Erythroblast (primary cell): ENCODE measurements around the gene OR6C70.
A peak's percentile ranks its signal among the peaks of the same experiment; 100 is the strongest.
"Not testable (repeated sequence)": the region's sequence is repeated elsewhere in the genome, so short reads cannot be mapped to it uniquely, and the experiment has no call there.

ENCODE experiments used
- DNase-seq, 2 experiments: peaks; one replicate each; lab custom pipeline; 2025; lab: John Stamatoyannopoulos, UW
- GATA1 ChIP-seq: IDR thresholded peaks from 2 replicates; pipeline ENCODE4 v1.6.1; 2011; ENCODE audit warnings: low read depth, mild to moderate bottlenecking, control low read depth, low read length, moderate library complexity
- POLR2A ChIP-seq: IDR thresholded peaks from 2 replicates; pipeline ENCODE4 v1.6.1; 2011; ENCODE audit warnings: mild to moderate bottlenecking, low read length

OR6C70 gene

DNA sequence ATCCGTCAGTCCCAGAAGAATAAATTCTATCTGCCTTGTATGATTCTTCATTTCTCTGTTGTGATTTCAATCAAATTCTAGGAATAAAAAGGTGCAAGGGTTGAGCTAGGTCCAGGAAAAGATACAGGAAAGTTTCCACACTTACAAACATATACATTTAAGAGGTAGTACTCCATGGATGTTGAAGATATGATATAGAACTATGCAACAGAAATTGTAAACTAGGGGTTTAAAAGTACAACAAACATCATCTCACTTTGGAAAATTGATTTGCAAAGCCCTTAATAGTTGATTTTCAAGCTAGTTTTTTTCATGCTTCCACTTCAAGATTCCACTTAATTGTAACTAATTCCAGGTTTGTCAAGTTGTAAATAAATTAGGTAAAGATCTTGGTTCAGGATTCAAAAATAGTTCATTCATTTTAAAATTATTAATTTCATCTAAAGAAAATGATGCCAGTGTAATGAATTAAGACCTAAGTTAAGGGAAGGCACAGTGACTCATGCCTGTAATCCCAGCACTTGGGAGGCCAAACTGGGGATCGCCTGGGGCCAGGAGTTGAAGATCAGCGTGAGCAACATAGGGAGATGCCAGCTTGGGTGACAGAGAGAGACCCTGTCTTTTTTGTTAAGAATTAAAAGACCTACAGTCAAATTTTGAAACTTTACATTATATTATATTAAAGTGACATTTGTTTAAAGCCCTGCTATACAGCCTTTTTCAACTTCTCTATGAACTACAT is at the start of gene OR6C70:
Gene OR6C70, minus strand, starts transcription at position 51 of the 742 bp plus-strand sequence. Its CDS starts 0 bp downstream, at position 51.
- DNase-seq: no peak
- TF ChIP-seq GATA1 (no peak), POLR2A (no peak)

DNA sequence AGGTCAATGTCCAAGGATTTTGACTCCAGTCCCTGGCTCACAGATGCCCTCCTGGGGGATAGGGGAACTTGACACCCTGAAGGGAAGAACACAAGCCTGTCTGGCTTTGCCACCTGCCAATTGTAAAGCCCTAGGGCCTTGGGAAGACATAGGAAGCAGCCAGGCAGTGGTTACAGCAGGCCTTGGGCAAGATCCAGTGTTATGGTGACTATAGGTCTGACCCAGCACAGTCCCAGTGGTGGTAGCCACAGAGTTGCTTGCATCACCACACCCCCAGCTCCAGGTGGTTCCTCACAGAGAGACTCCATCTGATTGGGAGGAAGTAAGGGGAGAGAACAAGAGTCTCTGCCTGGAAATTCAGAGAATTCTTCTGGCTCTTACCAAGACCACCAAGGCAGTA is 46.5 kb upstream of the OR6C70 start:
- TF ChIP-seq GATA1: no peak

DNA sequence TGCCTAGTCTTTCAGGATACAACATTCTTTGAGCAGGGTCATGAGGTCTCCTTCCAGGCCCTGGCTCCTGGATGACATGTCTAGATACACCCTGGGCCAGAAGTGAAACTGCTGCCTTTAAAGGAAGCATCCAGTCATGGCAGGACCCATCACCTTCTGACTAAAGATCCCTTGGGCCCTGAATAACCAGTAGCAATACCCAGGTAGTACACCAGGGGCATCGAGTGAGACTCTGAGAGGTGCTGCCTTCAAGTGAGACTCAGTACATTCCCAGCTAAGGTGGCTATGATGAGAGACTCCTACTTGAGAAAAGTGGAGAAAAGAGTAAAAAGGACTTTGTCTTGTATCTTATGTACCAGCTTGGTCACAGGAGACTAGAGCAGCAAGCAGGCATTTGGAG is 45.8 kb upstream of the OR6C70 start:
- no peak for TF ChIP-seq POLR2A
- no peak for TF ChIP-seq GATA1
- no peak for DNase-seq

More for the DNA sequence above, 46.5 kb upstream of the OR6C70 start:
- no peak for DNase-seq

DNA sequence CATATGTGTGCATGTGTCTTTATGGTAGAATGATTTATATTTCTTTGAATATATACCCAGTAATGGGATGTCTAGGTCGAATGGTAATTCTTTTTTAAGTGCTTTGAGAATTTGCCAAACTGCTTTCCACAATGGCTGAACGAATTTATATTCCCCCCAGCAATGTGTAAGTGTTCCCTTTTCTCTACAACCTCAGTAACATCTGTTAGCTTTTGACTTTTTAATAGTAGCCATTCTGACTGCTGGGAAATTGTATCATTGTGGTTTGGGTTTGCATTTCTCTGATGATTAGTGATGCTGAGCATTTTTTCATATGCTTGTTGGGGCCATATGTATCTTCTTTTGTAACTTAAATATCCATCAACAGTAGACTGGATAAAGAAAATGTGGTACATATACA is 31.7 kb upstream of the OR6C70 start:
- TF ChIP-seq POLR2A (no peak), GATA1 (no peak)
- DNase-seq: no peak

DNA sequence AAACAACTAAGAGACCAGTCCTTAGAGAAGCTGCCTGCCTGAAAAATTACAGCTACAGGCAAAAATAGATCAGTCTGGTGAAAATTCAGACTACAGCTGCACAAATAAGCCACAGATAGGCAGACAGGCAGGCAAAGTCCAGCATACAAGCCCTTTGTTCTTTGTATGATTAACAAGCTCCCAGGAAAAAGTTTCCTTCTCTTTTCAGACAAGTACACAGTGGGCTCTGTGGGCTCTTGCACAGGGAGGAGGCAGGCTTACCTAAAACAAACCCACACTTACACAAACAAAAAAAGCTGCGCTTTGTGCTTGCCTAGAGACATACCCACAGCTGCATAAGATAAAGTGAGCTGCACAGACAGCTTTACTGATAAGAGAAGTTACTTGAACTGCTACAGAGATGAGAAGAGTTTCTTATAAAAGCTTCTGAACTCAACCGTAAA is 29.9 kb upstream of the OR6C70 start:
- TF ChIP-seq POLR2A: no peak
- no peak for TF ChIP-seq GATA1
- peak; percentile 4 to 50 for DNase-seq

DNA sequence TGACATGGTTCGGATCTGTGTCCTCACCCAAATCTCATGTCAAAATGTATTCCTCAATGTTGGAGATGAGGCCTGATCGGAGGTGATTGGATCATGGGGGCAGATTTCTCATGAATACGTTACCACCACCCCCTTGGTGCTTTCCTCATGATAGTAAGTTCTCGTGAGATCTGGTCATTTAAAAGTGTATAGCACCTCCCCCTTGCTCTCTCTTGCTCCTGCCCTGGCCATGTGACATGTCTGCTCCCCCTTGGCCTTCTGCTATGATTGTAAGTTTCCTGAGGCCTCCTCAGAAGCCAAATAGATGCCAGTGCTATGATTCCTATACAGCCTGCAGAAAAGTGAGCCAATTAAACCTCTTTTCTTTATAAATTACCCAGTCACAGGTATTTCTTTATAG is 29.3 kb upstream of the OR6C70 start:
- no peak for TF ChIP-seq GATA1
- TF ChIP-seq POLR2A: no peak
- no peak for DNase-seq

DNA sequence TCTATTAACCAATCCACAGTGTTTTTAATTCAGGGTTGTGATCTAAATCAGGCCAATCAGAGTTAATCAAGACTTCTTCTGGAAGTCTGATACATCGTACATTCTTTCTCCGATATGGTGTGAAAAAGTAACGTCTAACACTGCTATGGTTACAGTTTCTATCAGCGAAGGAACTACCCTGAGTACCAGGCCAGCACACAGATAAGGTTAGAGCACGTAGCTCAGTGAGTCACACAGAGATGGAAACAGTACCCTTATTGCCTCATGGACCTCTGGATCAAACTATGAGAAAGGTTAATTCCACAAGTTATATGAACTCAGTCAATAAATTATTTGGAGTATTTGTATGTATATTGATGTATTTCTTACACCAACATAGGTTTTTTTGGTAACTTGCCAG is 25.6 kb upstream of the OR6C70 start:
- TF ChIP-seq GATA1 (no peak), POLR2A (no peak)
- DNase-seq: no peak

DNA sequence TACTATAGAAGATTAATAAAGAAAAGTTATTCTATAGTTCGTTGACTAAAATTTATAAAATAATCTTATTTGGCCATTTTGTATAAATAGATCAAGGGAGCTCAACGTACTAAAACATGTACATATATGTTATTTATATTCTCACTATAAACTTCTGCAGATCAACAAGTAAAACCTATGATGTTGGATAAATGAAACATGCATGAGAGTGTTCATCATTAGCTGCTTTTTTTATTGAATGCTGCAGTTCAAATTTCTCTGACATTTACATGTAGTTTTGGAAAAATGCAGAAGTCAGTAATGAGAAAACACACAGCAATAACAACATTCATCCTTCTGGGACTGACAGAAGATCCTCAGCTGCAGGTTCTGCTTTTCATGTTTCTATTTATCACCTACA is 22.1 kb upstream of the OR6C70 start, which contains the start of gene OR6C68:
Gene OR6C68, plus strand, starts transcription at position 301 of the 400 bp plus-strand sequence. Its CDS starts 0 bp downstream, at position 301.
- DNase-seq: no peak
- TF ChIP-seq GATA1: no peak
- TF ChIP-seq POLR2A: no peak

DNA sequence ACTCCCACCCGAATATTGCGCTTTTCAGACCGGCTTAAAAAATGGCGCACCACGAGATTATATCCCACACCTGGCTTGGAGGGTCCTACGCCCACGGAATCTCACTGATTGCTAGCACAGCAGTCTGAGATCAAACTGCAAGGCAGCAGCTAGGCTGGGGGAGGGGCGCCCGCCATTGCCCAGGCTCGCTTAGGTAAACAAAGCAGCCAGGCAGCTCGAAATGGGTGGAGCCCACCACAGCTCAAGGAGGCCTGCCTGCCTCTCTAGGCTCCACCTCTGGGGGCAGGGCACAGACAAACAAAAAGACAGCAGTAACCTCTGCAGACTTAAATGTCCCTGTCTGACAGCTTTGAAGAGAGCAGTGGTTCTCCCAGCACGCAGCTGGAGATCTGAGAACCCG is 14.3 kb upstream of the OR6C70 start:
- DNase-seq: not testable (repeated sequence)

DNA sequence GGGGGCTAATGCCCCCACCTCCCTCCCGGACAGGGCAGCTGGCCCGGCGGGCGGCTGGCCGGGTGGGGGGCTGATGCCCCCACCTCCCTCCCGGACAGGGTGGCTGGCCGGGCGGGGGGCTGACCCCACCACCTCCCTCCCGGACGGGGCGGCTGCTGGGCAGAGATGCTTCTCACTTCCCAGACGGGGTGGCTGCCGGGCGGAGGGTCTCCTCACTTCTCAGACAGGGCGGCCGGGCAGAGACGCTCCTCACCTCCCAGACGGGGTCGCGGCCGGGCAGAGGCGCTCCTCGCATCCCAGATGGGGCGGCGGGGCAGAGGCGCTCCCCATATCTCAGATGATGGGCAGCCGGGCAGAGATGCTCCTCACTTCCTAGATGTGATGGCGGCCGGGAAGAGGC is 9.2 kb upstream of the OR6C70 start:
- DNase-seq: not testable (repeated sequence)

DNA sequence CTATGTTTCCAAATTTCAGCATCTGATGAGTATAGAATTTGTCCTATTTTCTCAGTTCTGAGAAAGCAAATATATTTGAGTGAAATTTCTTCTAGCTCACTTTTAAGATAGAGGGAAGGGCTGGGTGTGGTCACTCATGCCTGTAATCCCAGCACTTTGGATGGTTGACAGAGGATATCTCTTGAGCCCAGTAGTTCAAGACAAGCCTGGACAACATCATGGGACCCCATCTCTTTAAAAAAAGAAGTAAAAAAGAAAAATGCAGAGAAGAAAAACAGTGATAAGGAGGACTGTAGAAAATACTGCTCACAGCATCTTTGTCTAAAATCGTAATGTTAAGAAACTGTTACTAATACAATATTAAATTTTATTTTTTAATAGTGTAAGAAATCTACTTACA is 2.3 kb upstream of the OR6C70 start:
- DNase-seq: no peak
- TF ChIP-seq POLR2A (no peak), GATA1 (no peak)

DNA sequence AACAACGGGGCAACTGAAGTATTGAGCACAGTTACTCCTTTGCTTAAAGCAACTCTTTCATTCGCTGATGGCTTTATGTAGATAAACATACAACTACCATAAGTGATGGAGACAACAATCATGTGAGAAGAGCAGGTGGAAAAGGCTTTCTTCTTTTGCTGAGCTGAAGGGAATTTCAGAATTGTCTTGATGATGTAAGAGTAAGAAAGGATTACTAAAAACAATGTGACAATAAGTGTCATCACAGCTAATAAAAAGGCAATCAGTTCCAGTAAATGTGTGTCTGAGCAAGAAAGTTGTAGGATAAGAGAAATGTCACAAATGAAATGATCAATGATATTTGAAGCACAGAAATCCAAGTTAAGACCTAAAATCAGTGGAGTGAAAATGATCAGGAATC is 647 bp downstream of the OR6C70 start:
- TF ChIP-seq POLR2A (no peak), GATA1 (no peak)
- no peak for DNase-seq

DNA sequence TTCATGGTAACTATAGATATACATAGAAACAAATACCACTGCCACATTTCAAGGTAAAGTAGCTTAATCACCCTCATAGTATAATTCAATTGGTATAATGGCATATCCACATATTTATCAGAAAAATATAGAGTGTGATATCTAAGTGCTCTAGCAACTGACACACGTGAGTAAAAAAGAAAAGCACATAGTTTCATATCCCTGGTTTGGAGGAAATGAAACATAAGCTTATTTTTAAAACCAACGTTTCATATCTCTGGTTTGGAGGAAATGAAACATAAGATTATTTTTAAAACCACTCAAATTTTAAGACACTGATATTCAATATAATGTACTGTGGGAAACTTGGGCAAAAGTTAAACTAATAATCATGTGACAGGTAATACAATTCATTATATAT is 2.1 kb downstream of the OR6C70 start:
- DNase-seq: no peak
- no peak for TF ChIP-seq GATA1
- no peak for TF ChIP-seq POLR2A

DNA sequence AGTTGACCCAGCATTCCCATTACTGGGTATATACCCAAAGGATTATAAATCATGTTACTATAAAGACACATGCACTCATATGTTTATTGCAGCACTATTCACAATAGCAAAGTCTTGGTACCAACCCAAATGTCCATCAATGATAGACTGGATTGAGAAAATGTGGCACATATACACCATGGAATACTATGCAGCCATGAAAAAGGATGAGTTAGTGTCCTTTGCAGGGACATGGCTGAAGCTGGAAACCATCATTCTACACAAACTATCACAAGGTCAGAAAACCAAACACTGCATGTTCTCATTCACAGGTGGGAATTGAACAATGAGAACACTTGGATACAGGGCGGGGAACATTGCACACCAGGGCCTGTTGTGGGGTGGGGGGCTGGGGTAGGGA is 5.0 kb downstream of the OR6C70 start:
- DNase-seq: not testable (repeated sequence)

DNA sequence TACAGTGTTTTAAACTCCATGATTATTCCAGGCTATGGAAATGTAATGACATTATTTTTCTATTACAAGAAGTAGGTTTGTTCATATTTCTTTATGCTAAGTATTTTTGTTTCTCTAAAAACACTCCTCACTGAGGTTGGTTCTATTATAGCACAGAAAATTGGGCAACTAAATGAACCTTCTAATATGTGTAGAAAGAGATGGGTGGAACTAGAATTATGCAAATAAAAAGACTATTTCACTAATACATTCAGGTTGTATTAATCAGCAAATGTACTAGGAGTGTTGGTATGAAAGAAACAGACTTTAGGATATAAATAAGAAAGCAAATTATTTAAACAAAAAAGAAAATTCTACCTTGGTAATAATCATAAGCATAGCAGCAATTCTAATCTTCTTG is 21.1 kb downstream of the OR6C70 start:
- DNase-seq: no peak
- TF ChIP-seq POLR2A (no peak), GATA1 (no peak)
